Mesendoderm (in vitro differentiated cells): ENCODE measurements around the gene EXOC1.

Experiments used
- DNase-seq: peaks from one replicate; pipeline ENCODE4 v3.0.0; 2013
- H2AK5ac ChIP-seq: 2 replicates; pipeline ENCODE4 v1.6.1; 2013; ENCODE audit warnings: low read length, inconsistent platforms
- H2BK120ac ChIP-seq: 2 replicates; pipeline ENCODE4 v1.6.1; 2013; ENCODE audit warnings: low read depth, mild to moderate bottlenecking, low read length, moderate library complexity, mixed read lengths
- H2BK15ac ChIP-seq: replicated peaks from 2 replicates; pipeline ENCODE4 v1.6.1; 2013; ENCODE audit warnings: low read depth, mild to moderate bottlenecking, moderate library complexity
- H2BK5ac ChIP-seq: 2 replicates; pipeline ENCODE4 v1.6.1; 2013; ENCODE audit warnings: low read length, inconsistent platforms
- H3K18ac ChIP-seq: 2 replicates; pipeline ENCODE4 v1.6.1; 2013; ENCODE audit warnings: mild to moderate bottlenecking, low read length, mixed read lengths
- H3K23ac ChIP-seq: one replicate; pipeline ENCODE4 v1.6.1; 2013; ENCODE audit warnings: low read length
- H3K27ac ChIP-seq: 2 replicates; pipeline ENCODE4 v1.5.1; 2013; ENCODE audit warnings: low read depth, mild to moderate bottlenecking, inconsistent platforms, low read length, moderate library complexity
- H3K27me3 ChIP-seq: 2 replicates; pipeline ENCODE4 v1.6.1; 2013; ENCODE audit warnings: low read length, control low read depth, mild to moderate bottlenecking, inconsistent platforms; ENCODE audit not compliant: insufficient read depth, poor library complexity
- H3K36me3 ChIP-seq: 2 replicates; pipeline ENCODE4 v1.6.1; 2013; ENCODE audit warnings: low read length, inconsistent platforms; ENCODE audit not compliant: control insufficient read depth, insufficient read depth
- H3K4ac ChIP-seq: one replicate; pipeline ENCODE4 v1.6.1; 2013; ENCODE audit warnings: low read depth, mild to moderate bottlenecking, low read length, moderate library complexity
- H3K4me1 ChIP-seq: 2 replicates; pipeline ENCODE4 v1.6.1; 2013; ENCODE audit warnings: low read depth, low read length, inconsistent platforms; ENCODE audit not compliant: control insufficient read depth
- H3K4me2 ChIP-seq: 2 replicates; pipeline ENCODE4 v1.6.1; 2013; ENCODE audit warnings: low read length
- H3K4me3 ChIP-seq: 2 replicates; pipeline ENCODE4 v1.5.1; 2013; ENCODE audit warnings: mild to moderate bottlenecking, low read length
- H3K56ac ChIP-seq: one replicate; pipeline ENCODE4 v1.6.1; 2013; ENCODE audit warnings: low read length
- H3K79me1 ChIP-seq: 2 replicates; pipeline ENCODE4 v1.6.1; 2013; ENCODE audit warnings: low read length, inconsistent platforms
- H3K79me2 ChIP-seq: 2 replicates; pipeline ENCODE4 v1.6.1; 2013; ENCODE audit warnings: mild to moderate bottlenecking, low read length; ENCODE audit not compliant: control insufficient read depth, insufficient read depth
- H3K9ac ChIP-seq: 2 replicates; pipeline ENCODE4 v1.6.1; 2013; ENCODE audit warnings: low read length, inconsistent platforms
- H4K5ac ChIP-seq: one replicate; pipeline ENCODE4 v1.6.1; 2013; ENCODE audit warnings: low read length
- H4K8ac ChIP-seq: one replicate; pipeline ENCODE4 v1.6.1; 2013; ENCODE audit warnings: low read depth, mild to moderate bottlenecking, control low read depth, low read length, moderate library complexity
- WGBS: extraction: QIAGEN DNeasy Blood & Tissue Kit; methylation state at CpG from one replicate; pipeline ENCODE4 v1.1.7; 2013; ENCODE audit warnings: low lambda C conversion rate, missing lambda C conversion rate; ENCODE audit not compliant: insufficient coverage; ENCODE audit errors: extremely low coverage; 5-methylcytosine and 5-hydroxymethylcytosine counted together

EXOC1 gene

GRCh38 chr4:55926610-55927009 lies 73.2 kb downstream of the EXOC1 start:
- Histone ChIP-seq H4K8ac (no peak overlapping the region), H3K36me3 (no peaks in the 10 kb centered on the region), H3K79me2 (no peaks in the 10 kb centered on the region), H2AK5ac (no peak overlapping the region), H3K18ac (no peak overlapping the region), H3K56ac (no peak overlapping the region), H3K27ac (no peak overlapping the region), H2BK5ac (no peak overlapping the region), H3K9ac (no peak overlapping the region), H3K27me3 (no peaks in the 10 kb centered on the region), H3K4me2 (no peak overlapping the region), H3K4me1 (peaks cover 7% of the 10 kb centered on the region), H3K23ac (no peak overlapping the region), H3K4me3 (no peak overlapping the region), H3K4ac (no peak overlapping the region), H3K79me1 (no peaks in the 10 kb centered on the region), H4K5ac (no peak overlapping the region), H2BK15ac (no peak overlapping the region), H2BK120ac (no peak overlapping the region)
- peak; percentile 61 for DNase-seq

DNA sequence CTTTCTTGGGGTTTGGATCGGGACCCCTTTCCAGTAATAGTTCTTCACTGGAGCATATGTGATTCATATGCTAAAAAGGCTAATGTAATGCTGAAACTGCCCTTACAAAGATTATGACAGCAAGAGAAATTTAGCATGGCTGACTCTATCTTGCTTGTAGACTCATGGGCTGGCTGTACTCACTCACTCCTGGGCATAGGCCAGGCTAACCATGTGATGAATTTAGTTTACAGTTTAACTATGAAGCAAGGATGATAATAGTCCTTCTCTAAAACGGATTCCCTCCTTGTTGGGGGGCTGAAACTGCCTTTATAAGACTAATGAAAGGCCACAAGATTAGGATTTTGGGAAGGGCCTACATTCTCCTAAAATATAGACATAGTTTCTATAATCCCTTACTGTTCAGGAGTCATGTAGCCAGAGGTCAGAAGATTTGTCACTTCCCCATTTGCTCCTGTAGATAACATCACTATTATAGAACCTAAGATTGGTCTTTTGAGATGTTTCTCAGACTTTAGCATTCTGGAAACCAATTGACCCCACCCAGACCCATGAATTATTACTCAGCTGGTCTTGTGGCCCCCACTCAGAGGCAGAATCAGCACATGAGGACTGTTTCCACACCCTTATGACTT lies 74.5 kb downstream of the EXOC1 start:
- no peak overlapping the region for H3K27ac ChIP-seq
- no peak overlapping the region for H2AK5ac ChIP-seq
- no peak overlapping the region for H2BK5ac ChIP-seq
- H3K79me1 ChIP-seq, result no peaks in the 10 kb centered on the region
- H3K4me3 ChIP-seq, result no peak overlapping the region
- H3K9ac ChIP-seq, result no peak overlapping the region
- no peak overlapping the region for H2BK120ac ChIP-seq
- H3K23ac ChIP-seq, result no peak overlapping the region
- no peak overlapping the region for H3K4me2 ChIP-seq
- no peak overlapping the region for H3K56ac ChIP-seq
- WGBS, result no CpG with 5 or more reads among the region's 2 CpGs
- no peak overlapping the region for H2BK15ac ChIP-seq
- H3K27me3 ChIP-seq, result no peaks in the 10 kb centered on the region
- no peak overlapping the region for H3K4ac ChIP-seq
- H3K36me3 ChIP-seq, result no peaks in the 10 kb centered on the region
- peaks cover 7% of the 10 kb centered on the region for H3K4me1 ChIP-seq
- no peak overlapping the region for H4K8ac ChIP-seq
- H4K5ac ChIP-seq, result no peak overlapping the region
- no peak overlapping the region for H3K18ac ChIP-seq
- H3K79me2 ChIP-seq, result no peaks in the 10 kb centered on the region
- no peak for DNase-seq

DNA sequence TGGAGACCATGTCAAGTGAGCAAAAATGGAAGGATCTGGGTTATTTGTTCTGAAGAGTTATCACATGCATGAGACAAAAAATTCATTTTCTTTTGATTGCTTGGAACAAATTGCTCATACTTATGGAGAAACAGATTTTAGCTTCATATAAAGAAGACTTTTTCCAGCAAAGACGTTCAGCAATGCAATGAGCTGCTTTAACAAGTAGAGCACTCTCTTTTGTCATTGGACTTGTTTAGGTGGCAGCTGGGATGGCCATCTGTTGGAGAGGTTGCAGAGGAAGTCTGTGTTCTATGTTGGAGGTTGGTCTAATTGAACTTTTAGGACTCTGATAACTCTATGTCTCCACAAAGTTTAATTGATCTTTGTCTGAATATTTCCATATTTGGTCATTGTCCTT lies 75.4 kb downstream of the EXOC1 start:
- Histone ChIP-seq H3K79me1 (no peaks in the 10 kb centered on the region), H3K4me1 (peaks cover 7% of the 10 kb centered on the region), H2AK5ac (no peak overlapping the region), H3K4me3 (no peak overlapping the region), H2BK5ac (no peak overlapping the region), H3K23ac (no peak overlapping the region), H3K27ac (no peak overlapping the region), H3K79me2 (no peaks in the 10 kb centered on the region), H3K18ac (no peak overlapping the region), H4K8ac (no peak overlapping the region), H2BK15ac (no peak overlapping the region), H2BK120ac (no peak overlapping the region), H3K9ac (no peak overlapping the region), H3K27me3 (no peaks in the 10 kb centered on the region), H4K5ac (no peak overlapping the region), H3K36me3 (no peaks in the 10 kb centered on the region), H3K4me2 (no peak overlapping the region), H3K56ac (no peak overlapping the region), H3K4ac (no peak overlapping the region)
- no CpG with 5 or more reads among the region's 1 CpG for WGBS
- DNase-seq, result no peak

DNA sequence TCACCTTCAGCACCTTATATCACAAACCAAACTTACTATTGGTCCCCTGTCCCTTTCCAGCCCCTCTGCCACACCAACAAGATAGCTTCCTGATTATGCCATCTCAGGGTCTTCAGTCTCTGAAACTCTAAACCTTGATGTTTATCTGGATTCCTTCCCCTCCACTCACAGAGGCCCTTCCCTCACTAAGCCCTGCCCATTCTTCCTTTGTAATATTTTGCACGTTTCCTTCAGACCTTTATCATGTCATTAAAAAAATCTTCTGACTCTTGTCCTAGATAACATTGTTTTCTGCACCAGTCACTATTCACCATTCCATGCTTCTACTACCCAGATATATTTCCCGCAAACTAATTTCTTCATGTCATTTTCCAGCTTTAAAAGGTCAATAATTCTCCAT lies 77.6 kb downstream of the EXOC1 start:
- H2BK120ac ChIP-seq, result no peak overlapping the region
- H3K18ac ChIP-seq, result no peak overlapping the region
- no peak overlapping the region for H4K5ac ChIP-seq
- H4K8ac ChIP-seq, result no peak overlapping the region
- H3K27me3 ChIP-seq, result no peaks in the 10 kb centered on the region
- no peak overlapping the region for H3K4me3 ChIP-seq
- peaks cover 7% of the 10 kb centered on the region for H3K4me1 ChIP-seq
- no peak overlapping the region for H3K4me2 ChIP-seq
- H3K56ac ChIP-seq, result no peak overlapping the region
- DNase-seq, result peak; percentile 44
- no peak overlapping the region for H3K4ac ChIP-seq
- no peaks in the 10 kb centered on the region for H3K79me1 ChIP-seq
- no peak overlapping the region for H3K23ac ChIP-seq
- H2BK15ac ChIP-seq, result no peak overlapping the region
- H3K36me3 ChIP-seq, result no peaks in the 10 kb centered on the region
- no peaks in the 10 kb centered on the region for H3K79me2 ChIP-seq
- no CpG with 5 or more reads among the region's 2 CpGs for WGBS
- no peak overlapping the region for H2AK5ac ChIP-seq
- H3K9ac ChIP-seq, result no peak overlapping the region
- H3K27ac ChIP-seq, result no peak overlapping the region
- no peak overlapping the region for H2BK5ac ChIP-seq

DNA sequence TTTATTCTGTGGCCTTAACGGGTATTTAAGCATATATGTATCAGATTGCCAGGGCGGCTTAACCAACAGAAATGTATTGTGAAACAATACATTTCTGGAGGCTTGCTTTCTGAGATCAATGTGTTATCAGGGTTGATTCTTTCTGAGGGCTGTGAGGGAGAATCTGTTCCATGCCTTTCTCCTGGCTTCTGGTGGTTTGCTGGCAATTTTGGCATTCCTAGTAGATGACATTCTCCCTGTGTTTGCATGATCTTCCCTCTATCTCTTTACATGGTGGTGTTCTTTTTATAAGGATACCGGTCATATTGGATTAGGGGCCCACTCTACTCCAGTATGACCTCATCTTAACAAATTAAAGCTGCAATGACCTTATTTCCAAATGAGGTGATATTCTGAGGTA lies 78.4 kb downstream of the EXOC1 start:
- no peak overlapping the region for H3K4me3 ChIP-seq
- H4K8ac ChIP-seq, result no peak overlapping the region
- H3K27ac ChIP-seq, result no peak overlapping the region
- no peaks in the 10 kb centered on the region for H3K79me2 ChIP-seq
- no peak overlapping the region for H3K23ac ChIP-seq
- no peak overlapping the region for H2BK120ac ChIP-seq
- no peak overlapping the region for H3K56ac ChIP-seq
- H3K4me1 ChIP-seq, result peaks cover under 1% of the 10 kb centered on the region
- H3K79me1 ChIP-seq, result no peaks in the 10 kb centered on the region
- H3K4ac ChIP-seq, result no peak overlapping the region
- no peak overlapping the region for H3K4me2 ChIP-seq
- H2BK5ac ChIP-seq, result no peak overlapping the region
- no CpG with 5 or more reads among the region's 3 CpGs for WGBS
- no peak overlapping the region for H4K5ac ChIP-seq
- H3K18ac ChIP-seq, result no peak overlapping the region
- no peaks in the 10 kb centered on the region for H3K27me3 ChIP-seq
- no peaks in the 10 kb centered on the region for H3K36me3 ChIP-seq
- no peak overlapping the region for H2BK15ac ChIP-seq
- no peak overlapping the region for H2AK5ac ChIP-seq
- H3K9ac ChIP-seq, result no peak overlapping the region
- peak; percentile 68 for DNase-seq

GRCh38 chr4:55932511-55932910 lies 79.1 kb downstream of the EXOC1 start:
- WGBS, result no CpG with 5 or more reads among the region's 3 CpGs
- H2BK120ac ChIP-seq, result no peak overlapping the region
- no peaks in the 10 kb centered on the region for H3K27me3 ChIP-seq
- H2BK15ac ChIP-seq, result no peak overlapping the region
- no peak overlapping the region for H3K4me2 ChIP-seq
- H3K4me3 ChIP-seq, result no peak overlapping the region
- no peak overlapping the region for H3K4ac ChIP-seq
- H4K5ac ChIP-seq, result no peak overlapping the region
- H3K56ac ChIP-seq, result no peak overlapping the region
- no peak overlapping the region for H3K9ac ChIP-seq
- no peaks in the 10 kb centered on the region for H3K4me1 ChIP-seq
- no peaks in the 10 kb centered on the region for H3K36me3 ChIP-seq
- H3K23ac ChIP-seq, result no peak overlapping the region
- H3K79me2 ChIP-seq, result no peaks in the 10 kb centered on the region
- no peak overlapping the region for H3K27ac ChIP-seq
- H2AK5ac ChIP-seq, result no peak overlapping the region
- no peak overlapping the region for H2BK5ac ChIP-seq
- H3K79me1 ChIP-seq, result no peaks in the 10 kb centered on the region
- no peak overlapping the region for H4K8ac ChIP-seq
- H3K18ac ChIP-seq, result no peak overlapping the region
- peak; percentile 49 for DNase-seq
